ENCODE results near the gene ZCCHC7. TPM values are rescaled to one million over a fixed set of nuclear protein-coding genes. Genes with fewer than 3 reads are reported as not detected.

ZCCHC7 gene
- total and polyA plus RNA-seq, 2 experiments from 2014 or later, result 29.8 to 38.8 TPM

DNA sequence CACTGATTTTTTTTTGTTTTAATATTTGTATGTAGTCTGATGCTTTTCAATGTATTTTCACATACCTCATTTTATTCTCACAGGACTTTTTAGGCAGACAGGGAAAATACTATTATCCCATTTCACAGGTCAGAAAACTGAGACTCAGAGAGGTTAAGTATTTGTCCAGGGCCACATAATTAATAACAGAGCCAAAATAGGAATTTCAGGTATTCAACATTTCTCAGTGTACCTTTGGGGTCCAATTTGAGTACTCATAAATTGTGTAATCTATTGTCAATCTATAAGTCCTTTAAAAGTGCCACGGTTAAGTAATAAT, 181.4 kb downstream of the ZCCHC7 start:
- Mint-ChIP-seq H3K4me1 (peaks cover 2% of the 10 kb centered on the region; the same call in 1 of the 3 replicates), H3K27ac (no peak overlapping the region), H3K4me3 (no peak overlapping the region), H3K36me3 (ENCODE audit: low read depth) (no peaks in the 10 kb centered on the region), H3K9me3 (no peaks in the 10 kb centered on the region), H3K27me3 (ENCODE audit: insufficient read depth, low read depth, poor library complexity) (no peaks in the 10 kb centered on the region)
- H3K79me2 ChIP-seq (replicated peaks; ENCODE audit: insufficient read depth), result no peaks in the 10 kb centered on the region
- H2AFZ ChIP-seq, result no peak overlapping the region
- no peaks in the 10 kb centered on the region for H3F3A ChIP-seq (replicated peaks; ENCODE audit: low read depth)
- H3K36me3 ChIP-seq (ENCODE audit: insufficient read depth), result no peaks in the 10 kb centered on the region
- ATAC-seq, result no peak
- TF ChIP-seq NANOG (IDR thresholded peaks at IDR 0.05; ENCODE audit: borderline replicate concordance) (no peak), CREB1 (CRISPR knock-in tag; IDR thresholded peaks at IDR 0.05; ENCODE audit: low read depth) (no peak), ZNF331 (CRISPR knock-in tag; IDR thresholded peaks at IDR 0.05; ENCODE audit: low read depth) (no peak), STAT1 (IDR thresholded peaks at IDR 0.05; ENCODE audit: unreplicated experiment) (no peak), JUNB (IDR thresholded peaks at IDR 0.05; ENCODE audit: unreplicated experiment) (no peak), EZH2phosphoT487 (IDR thresholded peaks at IDR 0.05; ENCODE audit: unreplicated experiment) (no peak), CTCF (conservative IDR thresholded peaks at IDR 0.05; ENCODE audit: low read depth in 2 of 2) (no peak), EZH2 (IDR thresholded peaks at IDR 0.05; ENCODE audit: low read depth, unreplicated experiment) (no peak), POLR2AphosphoS5 (IDR thresholded peaks at IDR 0.05; ENCODE audit: low read depth) (no peak), ZNF114 (CRISPR knock-in tag; IDR thresholded peaks at IDR 0.05) (no peak), ETS1 (IDR thresholded peaks at IDR 0.05) (no peak)
- TF ChIP-seq, protein P1, sequence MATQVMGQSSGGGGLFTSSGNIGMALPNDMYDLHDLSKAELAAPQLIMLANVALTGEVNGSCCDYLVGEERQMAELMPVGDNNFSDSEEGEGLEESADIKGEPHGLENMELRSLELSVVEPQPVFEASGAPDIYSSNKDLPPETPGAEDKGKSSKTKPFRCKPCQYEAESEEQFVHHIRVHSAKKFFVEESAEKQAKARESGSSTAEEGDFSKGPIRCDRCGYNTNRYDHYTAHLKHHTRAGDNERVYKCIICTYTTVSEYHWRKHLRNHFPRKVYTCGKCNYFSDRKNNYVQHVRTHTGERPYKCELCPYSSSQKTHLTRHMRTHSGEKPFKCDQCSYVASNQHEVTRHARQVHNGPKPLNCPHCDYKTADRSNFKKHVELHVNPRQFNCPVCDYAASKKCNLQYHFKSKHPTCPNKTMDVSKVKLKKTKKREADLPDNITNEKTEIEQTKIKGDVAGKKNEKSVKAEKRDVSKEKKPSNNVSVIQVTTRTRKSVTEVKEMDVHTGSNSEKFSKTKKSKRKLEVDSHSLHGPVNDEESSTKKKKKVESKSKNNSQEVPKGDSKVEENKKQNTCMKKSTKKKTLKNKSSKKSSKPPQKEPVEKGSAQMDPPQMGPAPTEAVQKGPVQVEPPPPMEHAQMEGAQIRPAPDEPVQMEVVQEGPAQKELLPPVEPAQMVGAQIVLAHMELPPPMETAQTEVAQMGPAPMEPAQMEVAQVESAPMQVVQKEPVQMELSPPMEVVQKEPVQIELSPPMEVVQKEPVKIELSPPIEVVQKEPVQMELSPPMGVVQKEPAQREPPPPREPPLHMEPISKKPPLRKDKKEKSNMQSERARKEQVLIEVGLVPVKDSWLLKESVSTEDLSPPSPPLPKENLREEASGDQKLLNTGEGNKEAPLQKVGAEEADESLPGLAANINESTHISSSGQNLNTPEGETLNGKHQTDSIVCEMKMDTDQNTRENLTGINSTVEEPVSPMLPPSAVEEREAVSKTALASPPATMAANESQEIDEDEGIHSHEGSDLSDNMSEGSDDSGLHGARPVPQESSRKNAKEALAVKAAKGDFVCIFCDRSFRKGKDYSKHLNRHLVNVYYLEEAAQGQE (IDR thresholded peaks at IDR 0.05; ENCODE audit: unreplicated experiment), result no peak
- TF ChIP-seq, protein P2, sequence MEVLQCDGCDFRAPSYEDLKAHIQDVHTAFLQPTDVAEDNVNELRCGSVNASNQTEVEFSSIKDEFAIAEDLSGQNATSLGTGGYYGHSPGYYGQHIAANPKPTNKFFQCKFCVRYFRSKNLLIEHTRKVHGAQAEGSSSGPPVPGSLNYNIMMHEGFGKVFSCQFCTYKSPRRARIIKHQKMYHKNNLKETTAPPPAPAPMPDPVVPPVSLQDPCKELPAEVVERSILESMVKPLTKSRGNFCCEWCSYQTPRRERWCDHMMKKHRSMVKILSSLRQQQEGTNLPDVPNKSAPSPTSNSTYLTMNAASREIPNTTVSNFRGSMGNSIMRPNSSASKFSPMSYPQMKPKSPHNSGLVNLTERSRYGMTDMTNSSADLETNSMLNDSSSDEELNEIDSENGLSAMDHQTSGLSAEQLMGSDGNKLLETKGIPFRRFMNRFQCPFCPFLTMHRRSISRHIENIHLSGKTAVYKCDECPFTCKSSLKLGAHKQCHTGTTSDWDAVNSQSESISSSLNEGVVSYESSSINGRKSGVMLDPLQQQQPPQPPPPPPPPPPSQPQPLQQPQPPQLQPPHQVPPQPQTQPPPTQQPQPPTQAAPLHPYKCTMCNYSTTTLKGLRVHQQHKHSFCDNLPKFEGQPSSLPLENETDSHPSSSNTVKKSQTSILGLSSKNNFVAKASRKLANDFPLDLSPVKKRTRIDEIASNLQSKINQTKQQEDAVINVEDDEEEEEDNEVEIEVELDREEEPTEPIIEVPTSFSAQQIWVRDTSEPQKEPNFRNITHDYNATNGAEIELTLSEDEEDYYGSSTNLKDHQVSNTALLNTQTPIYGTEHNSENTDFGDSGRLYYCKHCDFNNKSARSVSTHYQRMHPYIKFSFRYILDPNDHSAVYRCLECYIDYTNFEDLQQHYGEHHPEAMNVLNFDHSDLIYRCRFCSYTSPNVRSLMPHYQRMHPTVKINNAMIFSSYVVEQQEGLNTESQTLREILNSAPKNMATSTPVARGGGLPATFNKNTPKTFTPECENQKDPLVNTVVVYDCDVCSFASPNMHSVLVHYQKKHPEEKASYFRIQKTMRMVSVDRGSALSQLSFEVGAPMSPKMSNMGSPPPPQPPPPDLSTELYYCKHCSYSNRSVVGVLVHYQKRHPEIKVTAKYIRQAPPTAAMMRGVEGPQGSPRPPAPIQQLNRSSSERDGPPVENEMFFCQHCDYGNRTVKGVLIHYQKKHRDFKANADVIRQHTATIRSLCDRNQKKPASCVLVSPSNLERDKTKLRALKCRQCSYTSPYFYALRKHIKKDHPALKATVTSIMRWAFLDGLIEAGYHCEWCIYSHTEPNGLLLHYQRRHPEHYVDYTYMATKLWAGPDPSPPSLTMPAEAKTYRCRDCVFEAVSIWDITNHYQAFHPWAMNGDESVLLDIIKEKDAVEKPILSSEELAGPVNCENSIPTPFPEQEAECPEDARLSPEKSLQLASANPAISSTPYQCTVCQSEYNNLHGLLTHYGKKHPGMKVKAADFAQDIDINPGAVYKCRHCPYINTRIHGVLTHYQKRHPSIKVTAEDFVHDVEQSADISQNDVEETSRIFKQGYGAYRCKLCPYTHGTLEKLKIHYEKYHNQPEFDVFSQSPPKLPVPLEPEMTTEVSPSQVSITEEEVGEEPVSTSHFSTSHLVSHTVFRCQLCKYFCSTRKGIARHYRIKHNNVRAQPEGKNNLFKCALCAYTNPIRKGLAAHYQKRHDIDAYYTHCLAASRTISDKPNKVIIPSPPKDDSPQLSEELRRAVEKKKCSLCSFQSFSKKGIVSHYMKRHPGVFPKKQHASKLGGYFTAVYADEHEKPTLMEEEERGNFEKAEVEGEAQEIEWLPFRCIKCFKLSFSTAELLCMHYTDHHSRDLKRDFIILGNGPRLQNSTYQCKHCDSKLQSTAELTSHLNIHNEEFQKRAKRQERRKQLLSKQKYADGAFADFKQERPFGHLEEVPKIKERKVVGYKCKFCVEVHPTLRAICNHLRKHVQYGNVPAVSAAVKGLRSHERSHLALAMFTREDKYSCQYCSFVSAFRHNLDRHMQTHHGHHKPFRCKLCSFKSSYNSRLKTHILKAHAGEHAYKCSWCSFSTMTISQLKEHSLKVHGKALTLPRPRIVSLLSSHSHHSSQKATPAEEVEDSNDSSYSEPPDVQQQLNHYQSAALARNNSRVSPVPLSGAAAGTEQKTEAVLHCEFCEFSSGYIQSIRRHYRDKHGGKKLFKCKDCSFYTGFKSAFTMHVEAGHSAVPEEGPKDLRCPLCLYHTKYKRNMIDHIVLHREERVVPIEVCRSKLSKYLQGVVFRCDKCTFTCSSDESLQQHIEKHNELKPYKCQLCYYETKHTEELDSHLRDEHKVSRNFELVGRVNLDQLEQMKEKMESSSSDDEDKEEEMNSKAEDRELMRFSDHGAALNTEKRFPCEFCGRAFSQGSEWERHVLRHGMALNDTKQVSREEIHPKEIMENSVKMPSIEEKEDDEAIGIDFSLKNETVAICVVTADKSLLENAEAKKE (CRISPR knock-in tag; IDR thresholded peaks at IDR 0.05), result no peak
- H3K27me3 ChIP-seq (ENCODE audit: insufficient read depth), result no peaks in the 10 kb centered on the region
- H3K27ac ChIP-seq (ENCODE audit: low read depth), result no peak overlapping the region
- H3K9me2 ChIP-seq (ENCODE audit: insufficient read depth), result no peaks in the 10 kb centered on the region
- no peaks in the 10 kb centered on the region for H3K4me1 ChIP-seq (ENCODE audit: insufficient read depth)
- no peak overlapping the region for H3K4me2 ChIP-seq
- no peak for DNase-seq (ENCODE audit: low spot score)
- H4K20me1 ChIP-seq (replicated peaks; ENCODE audit: insufficient read depth), result no peaks in the 10 kb centered on the region
- H3K4me3 ChIP-seq, result no peak overlapping the region
